Fibroblast of skin of back (primary cell): ENCODE measurements around the gene ZSCAN20.

Source experiments
- DNase-seq: peaks from one replicate; pipeline ENCODE4 v3.0.0-alpha.2; 2013

The ZSCAN20 gene

GRCh38 chr1:33443705-33444180 lies 28.7 kb upstream of the ZSCAN20 start:
- no peak for DNase-seq

- no peak for DNase-seq
Observed at GRCh38 chr1:33445108-33445507, 27.3 kb upstream of the ZSCAN20 start.

GRCh38 chr1:33446590-33446989 lies 25.9 kb upstream of the ZSCAN20 start:
- no peak for DNase-seq

- peak; percentile 19 for DNase-seq
Observed at GRCh38 chr1:33454646-33455282, 17.7 kb upstream of the ZSCAN20 start.

GRCh38 chr1:33455539-33456501 lies 16.6 kb upstream of the ZSCAN20 start:
- peak; percentile 87 for DNase-seq

GRCh38 chr1:33456502-33456886 lies 16.0 kb upstream of the ZSCAN20 start:
- DNase-seq = peak; percentile 30

- DNase-seq = peak; percentile 78
Observed at GRCh38 chr1:33459691-33460090, 12.8 kb upstream of the ZSCAN20 start.

- DNase-seq = peak; percentile 12
Observed at GRCh38 chr1:33460144-33460543, 12.3 kb upstream of the ZSCAN20 start.

- DNase-seq = peak; percentile 37
Observed at GRCh38 chr1:33460947-33461629, 11.4 kb upstream of the ZSCAN20 start.

- DNase-seq = no peak
Observed at GRCh38 chr1:33462405-33463164, 9.9 kb upstream of the ZSCAN20 start.

- no peak for DNase-seq
Observed at GRCh38 chr1:33464552-33464951, 7.9 kb upstream of the ZSCAN20 start.

GRCh38 chr1:33465316-33465715 lies 7.1 kb upstream of the ZSCAN20 start:
- no peak for DNase-seq

GRCh38 chr1:33466159-33466558 lies 6.3 kb upstream of the ZSCAN20 start:
- DNase-seq = no peak

- DNase-seq = no peak
Observed at GRCh38 chr1:33468011-33468410, 4.4 kb upstream of the ZSCAN20 start.

- DNase-seq = peak; percentile 47
Observed at GRCh38 chr1:33468531-33468930, 3.9 kb upstream of the ZSCAN20 start.

GRCh38 chr1:33468967-33469366 lies 3.5 kb upstream of the ZSCAN20 start:
- DNase-seq = no peak

- DNase-seq = no peak
Observed at GRCh38 chr1:33469691-33470090, 2.8 kb upstream of the ZSCAN20 start.

- peak; percentile 87 for DNase-seq
Observed at GRCh38 chr1:33470495-33471012, 1.9 kb upstream of the ZSCAN20 start.

- DNase-seq = no peak
Observed at GRCh38 chr1:33471416-33471815, 1.0 kb upstream of the ZSCAN20 start.

GRCh38 chr1:33473900-33474299 lies 1.5 kb downstream of the ZSCAN20 start:
- peak; percentile 32 for DNase-seq

- DNase-seq = no peak
Observed at GRCh38 chr1:33477451-33477850, 5.0 kb downstream of the ZSCAN20 start.

GRCh38 chr1:33482412-33482811 lies 10.0 kb downstream of the ZSCAN20 start:
- DNase-seq = no peak
